Stimulated activated CD4-positive, alpha-beta T cell treated with anti-CD3 and anti-CD28 coated beads, TNF-alpha, amount 100 ng/mL, for 24 hours (primary cell): ENCODE results near the gene SEZ6L.
A peak's percentile ranks its signal among the peaks of the same experiment; 100 is the strongest.

Experiments
- DNase-seq, 3 experiments: peaks; one replicate each; pipeline ENCODE4 v3.0.0-alpha.2; 2020; ENCODE audit warnings: low read depth in 3 of 3

The SEZ6L gene

DNA sequence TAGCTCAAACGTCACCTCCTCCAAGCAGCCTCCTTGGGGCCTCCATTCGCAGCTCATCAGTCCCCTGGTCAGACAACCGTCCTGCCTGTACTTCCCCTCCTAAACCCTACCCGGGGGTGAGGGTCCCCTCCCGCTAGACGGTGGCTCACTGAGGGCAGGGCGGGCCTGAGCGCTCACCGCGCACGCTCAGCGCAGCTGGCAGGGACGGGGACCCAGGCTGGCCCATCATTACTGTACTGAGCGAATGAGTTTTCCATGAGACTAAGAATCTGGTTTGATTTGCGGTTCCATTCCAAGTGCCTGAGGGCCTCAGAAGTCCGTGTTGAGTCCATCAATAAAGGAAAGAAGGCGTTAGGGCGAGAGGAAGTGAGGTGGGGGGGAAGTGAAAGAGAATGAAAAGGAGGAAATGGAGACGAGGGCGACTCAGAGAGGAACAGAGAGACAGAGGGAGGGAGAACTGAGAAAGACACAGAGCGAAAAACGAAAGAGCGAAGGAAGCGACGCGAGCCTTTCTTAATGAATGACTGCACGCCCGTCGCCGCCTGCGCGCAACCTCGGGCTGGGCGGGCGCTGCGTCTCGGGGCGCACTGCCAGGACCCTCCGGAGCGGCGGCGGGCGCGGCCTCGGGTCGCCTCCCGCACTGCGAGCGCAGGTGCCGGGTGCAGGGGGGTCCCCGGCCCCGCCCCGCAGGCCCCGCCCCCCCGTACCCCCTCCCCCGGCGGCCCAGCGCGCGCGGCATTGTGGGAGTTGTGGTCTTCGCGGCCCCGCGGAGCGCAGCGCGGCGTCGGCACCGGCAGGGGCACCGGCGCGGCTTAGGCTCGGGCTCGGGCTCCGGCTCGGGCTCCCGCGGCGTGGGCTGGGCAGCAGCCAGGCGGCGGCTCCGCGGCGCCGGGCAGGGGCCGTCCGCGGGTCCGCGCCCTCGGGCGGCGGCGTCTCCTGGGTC lies 259.5 kb downstream of the SEZ6L start, which contains the start of gene ASPHD2:
Gene ASPHD2, plus strand, starts transcription at position 746 of the 943 bp plus-strand sequence. CDS start 4,356 bp downstream, outside the sequence.
- DNase-seq: peak; percentile 63 to 72 (median 63)

GRCh38 chr22:26429458-26430286 lies 260.4 kb downstream of the SEZ6L start:
- DNase-seq: peak in 1 of 3 experiments; percentile 7

GRCh38 chr22:26430600-26430999 lies 261.3 kb downstream of the SEZ6L start:
- no peak for DNase-seq

GRCh38 chr22:26431261-26431995 lies 262.2 kb downstream of the SEZ6L start:
- DNase-seq: no peak

DNA sequence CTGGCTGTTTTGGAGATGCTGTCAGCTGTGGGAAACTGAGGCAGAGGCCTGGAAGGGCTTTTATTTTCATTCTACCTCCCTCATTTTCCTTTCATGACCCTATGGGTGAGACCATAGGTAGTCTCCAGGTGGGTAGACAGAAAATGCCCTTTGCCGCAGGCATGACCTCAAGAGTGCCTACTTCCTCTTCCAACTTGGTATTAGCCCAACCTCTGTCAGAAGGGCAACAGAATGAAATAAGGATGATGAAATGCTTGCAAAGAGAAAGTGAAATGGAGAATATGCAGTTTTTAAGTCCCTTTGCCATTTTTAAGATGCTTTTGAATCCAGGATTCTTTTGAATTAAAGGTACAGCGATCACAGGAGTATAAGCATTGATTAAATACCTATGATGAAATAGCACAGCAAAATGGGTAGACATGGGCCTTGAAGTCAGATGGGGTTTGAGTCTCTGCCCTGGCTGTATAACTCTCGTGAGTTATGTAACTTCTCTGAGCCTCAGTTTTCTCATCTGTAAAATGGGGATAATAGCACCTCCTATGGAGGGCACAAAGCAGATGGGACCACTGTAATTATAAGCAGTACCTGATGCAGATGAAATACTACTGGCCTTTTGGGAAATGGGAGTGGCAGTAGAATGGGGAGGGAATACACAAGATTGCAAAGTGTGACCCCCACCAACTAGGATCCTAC lies 263.5 kb downstream of the SEZ6L start:
- no peak for DNase-seq
